ENCODE measurements around the gene RGS5. TPM values are rescaled to one million over a fixed set of nuclear protein-coding genes. Genes with fewer than 3 reads are reported as not detected.

The RGS5 gene
- polyA plus RNA-seq, 1 of the 3 experiments (the other 2 are of a cell fraction): 260 TPM

- TF ChIP-seq, protein P1, sequence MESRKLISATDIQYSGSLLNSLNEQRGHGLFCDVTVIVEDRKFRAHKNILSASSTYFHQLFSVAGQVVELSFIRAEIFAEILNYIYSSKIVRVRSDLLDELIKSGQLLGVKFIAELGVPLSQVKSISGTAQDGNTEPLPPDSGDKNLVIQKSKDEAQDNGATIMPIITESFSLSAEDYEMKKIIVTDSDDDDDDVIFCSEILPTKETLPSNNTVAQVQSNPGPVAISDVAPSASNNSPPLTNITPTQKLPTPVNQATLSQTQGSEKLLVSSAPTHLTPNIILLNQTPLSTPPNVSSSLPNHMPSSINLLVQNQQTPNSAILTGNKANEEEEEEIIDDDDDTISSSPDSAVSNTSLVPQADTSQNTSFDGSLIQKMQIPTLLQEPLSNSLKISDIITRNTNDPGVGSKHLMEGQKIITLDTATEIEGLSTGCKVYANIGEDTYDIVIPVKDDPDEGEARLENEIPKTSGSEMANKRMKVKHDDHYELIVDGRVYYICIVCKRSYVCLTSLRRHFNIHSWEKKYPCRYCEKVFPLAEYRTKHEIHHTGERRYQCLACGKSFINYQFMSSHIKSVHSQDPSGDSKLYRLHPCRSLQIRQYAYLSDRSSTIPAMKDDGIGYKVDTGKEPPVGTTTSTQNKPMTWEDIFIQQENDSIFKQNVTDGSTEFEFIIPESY (IDR thresholded peaks at IDR 0.05; ENCODE audit: borderline replicate concordance, low read depth): no peak
- TF ChIP-seq MEF2A (IDR thresholded peaks at IDR 0.05; ENCODE audit: borderline replicate concordance, low read depth) (no peak), MXI1 (IDR thresholded peaks at IDR 0.05; ENCODE audit: low read depth, low read length) (no peak)
- TF ChIP-seq, protein P2, sequence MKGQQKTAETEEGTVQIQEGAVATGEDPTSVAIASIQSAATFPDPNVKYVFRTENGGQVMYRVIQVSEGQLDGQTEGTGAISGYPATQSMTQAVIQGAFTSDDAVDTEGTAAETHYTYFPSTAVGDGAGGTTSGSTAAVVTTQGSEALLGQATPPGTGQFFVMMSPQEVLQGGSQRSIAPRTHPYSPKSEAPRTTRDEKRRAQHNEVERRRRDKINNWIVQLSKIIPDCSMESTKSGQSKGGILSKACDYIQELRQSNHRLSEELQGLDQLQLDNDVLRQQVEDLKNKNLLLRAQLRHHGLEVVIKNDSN (IDR thresholded peaks at IDR 0.05; ENCODE audit: borderline replicate concordance, low read depth): no peak
These were observed 37.6 kb downstream of the RGS5 start (continued) for GRCh38 chr1:163165119-163165518.

GRCh38 chr1:163163881-163164582 is 38.7 kb downstream of the RGS5 start:
- ChIA-PET CTCF (interaction anchor here (0.5 to 2.0 kb wide), 4 partner anchors 11 to 310 kb away, joined by 4 to 18 read pairs (median 4); no protein-coding TSS in a partner anchor), POLR2A (interaction anchor here (1.1 kb wide), 1 partner anchor 95 kb away, joined by 3 read pairs; the partner anchor contains the start of gene RGS4)
- Histone ChIP-seq H3F3A (replicated peaks; ENCODE audit: insufficient read depth) (peaks cover 29% of the 10 kb centered on the region), H3K9ac (no peak overlapping the region), H3K4me2 (no peak overlapping the region), H3K27me3 (ENCODE audit: insufficient read depth) (no peaks in the 10 kb centered on the region), H3K4me1 (ENCODE audit: control insufficient read depth in 1 of 2, insufficient read depth in 2 of 2, low read depth in 1 of 2, low read length in 1 of 2) (peaks cover 61 to 71% of the 10 kb centered on the region in 2 experiments), H3K9me3 (no peaks in the 10 kb centered on the region), H3K9me2 (no peaks in the 10 kb centered on the region), H3K4me3 (ENCODE audit: low read depth in 2 of 2, low read length in 1 of 2) (no peak overlapping the region; a peak in 1 of 4 replicates), H3K27ac (ENCODE audit: low read depth in 2 of 2, low read length in 1 of 2) (peak overlapping the region; percentile 84 to 99), H2AFZ (ENCODE audit: low read depth) (no peak overlapping the region), H3K36me3 (replicated peaks in 1 of 2; ENCODE audit: control insufficient read depth in 1 of 2, insufficient read depth in 2 of 2, low read length in 1 of 2) (peaks cover 37 to 81% of the 10 kb centered on the region in 2 experiments), H3K79me2 (ENCODE audit: insufficient read depth) (no peaks in the 10 kb centered on the region), H4K20me1 (ENCODE audit: insufficient read depth) (no peaks in the 10 kb centered on the region)
- WGBS (ENCODE audit: low lambda C conversion rate): 57% methylated on average over 4 of the region's 4 CpGs
- no peak for DNase-seq
- TF ChIP-seq TCF12 (IDR thresholded peaks at IDR 0.05): no peak
- TF ChIP-seq NFIC (IDR thresholded peaks at IDR 0.05; ENCODE audit: borderline replicate concordance): no peak
- TF ChIP-seq CHD2 (IDR thresholded peaks at IDR 0.05; ENCODE audit: low read length, partially characterized antibody): peak; percentile 32
- TF ChIP-seq RAD21 (IDR thresholded peaks at IDR 0.05; ENCODE audit: low read length): 0 out of 2 replicates have a peak, but pooled peaks have one; percentile 10
- 0 out of 2 replicates have a peak, but pooled peaks have one; percentile 10 for TF ChIP-seq TEAD4 (IDR thresholded peaks at IDR 0.05; ENCODE audit: borderline replicate concordance, insufficient read depth)
- peak; percentile 63; the same call in 1 of the 2 replicates for TF ChIP-seq RCOR1 (IDR thresholded peaks at IDR 0.05; ENCODE audit: low read length)
- TF ChIP-seq GATA2 (CRISPR knock-in tag; IDR thresholded peaks at IDR 0.05): peak; percentile 52; the same call in 1 of the 2 replicates
- peak in 1 of 2 experiments; percentile 80; a peak in 3 of 4 replicates for TF ChIP-seq EP300 (IDR thresholded peaks at IDR 0.05; ENCODE audit: borderline replicate concordance in 1 of 2, low read depth in 1 of 2, low read length in 1 of 2)

All from SK-N-SH (cell line).